NCI-H146 treated with DMSO at 0.1 percent for 48 hours (cell line): ENCODE data around the gene ATE1.

ENCODE experiments used
- DNase-seq: peaks from one replicate; lab custom pipeline; 2025; ENCODE audit not compliant: unreplicated experiment; lab: John Stamatoyannopoulos, UW

The ATE1 gene

DNA sequence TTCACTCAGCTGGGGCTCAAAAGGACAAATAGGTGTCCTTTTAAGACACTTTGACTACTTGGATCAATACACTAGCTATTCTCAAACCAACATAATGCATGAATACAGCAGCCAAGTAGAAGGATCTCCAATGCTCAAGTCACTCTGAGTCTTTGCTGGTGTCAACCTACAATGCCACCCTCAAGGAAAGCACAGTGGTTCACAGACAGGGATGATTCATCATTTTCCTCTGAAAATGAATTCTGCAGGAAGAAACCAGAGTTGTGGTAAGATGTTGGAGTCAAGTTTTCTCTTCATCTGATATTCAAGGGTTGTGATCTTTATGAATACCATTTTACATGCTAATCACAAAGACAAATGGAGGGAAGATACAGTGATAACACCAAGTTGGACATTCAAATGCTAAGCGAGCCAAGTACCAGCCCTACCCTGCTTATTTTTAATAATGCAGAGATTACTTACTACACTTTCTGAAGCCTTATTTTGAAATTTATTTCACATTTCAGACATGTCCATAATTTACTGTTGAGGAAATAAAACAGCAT, 186.5 kb downstream of the ATE1 start:
- DNase-seq = no peak

DNA sequence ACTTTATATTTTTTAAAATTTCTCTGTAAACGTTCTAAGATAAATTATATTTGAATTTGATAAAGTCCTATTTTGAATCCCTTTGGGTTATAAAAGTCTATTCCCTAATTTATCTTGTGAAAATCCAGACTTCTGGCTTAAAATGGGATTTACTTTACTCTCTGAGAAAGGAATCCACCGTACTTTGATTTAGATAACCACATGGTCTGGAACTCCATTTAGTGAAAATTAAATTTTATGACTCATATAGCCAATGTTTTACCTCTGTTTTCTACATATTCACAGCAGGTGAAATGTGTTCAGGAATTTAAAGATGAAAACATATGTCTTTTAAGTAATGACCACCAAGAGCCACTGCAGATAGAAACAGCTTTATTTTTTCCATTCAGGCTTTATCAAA, 187.8 kb downstream of the ATE1 start:
- DNase-seq = no peak

DNA sequence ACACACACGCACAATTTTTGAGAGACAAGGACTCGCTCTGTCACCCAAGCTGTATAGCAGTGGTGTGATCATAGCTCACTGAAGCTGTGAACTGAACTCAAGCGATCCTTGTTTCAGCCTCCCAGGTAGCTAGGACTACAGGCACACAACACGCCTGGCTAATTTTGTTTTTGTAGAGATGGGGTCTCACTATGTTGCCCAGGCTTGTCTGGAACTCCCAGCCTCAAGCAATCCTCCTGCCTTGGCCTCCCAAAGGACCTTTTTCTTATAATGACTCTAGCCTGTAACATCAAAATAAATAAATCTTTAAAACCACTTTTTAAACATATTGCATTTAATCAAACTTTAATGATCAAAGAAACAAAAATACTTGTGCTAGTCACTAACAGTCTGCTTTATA, 188.7 kb downstream of the ATE1 start:
- no peak for DNase-seq

DNA sequence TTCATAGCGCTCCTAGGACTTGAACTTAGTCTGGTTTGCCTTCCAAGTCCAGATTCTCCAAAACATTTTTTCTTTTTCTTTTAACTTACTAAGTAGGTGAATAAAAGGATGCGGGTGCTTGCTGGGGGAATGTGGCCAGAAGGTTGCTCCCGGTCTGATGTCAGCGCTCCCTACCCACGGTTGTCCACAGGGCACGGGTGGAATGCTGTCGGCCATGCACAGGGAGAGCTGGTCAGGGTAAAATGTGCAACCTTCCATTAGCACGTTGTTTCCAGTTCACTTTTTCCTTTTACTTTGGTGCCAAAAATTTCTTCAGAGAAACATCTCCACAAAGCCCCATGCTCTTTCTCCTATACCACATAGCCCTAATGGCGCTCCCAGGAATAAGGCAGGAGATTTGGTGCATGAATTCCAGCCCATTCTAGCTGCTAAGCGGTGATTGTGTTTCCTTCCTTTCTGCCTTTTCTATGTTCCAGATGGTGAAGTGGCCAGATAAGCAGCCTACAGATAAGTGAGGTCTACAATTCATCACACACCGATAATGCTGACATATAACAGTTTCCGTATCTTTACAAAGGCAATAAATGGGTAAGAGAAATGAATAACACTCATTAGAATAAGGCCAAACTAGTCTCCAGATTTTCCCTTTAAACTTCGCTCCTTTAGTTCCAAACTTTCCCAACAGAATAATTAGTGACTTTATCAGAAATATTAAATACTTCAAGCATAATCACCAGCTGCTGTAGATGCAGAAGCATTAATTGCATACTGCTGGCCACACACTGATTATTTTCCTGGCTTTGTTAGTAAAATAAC, 191.3 kb downstream of the ATE1 start:
- DNase-seq = no peak

DNA sequence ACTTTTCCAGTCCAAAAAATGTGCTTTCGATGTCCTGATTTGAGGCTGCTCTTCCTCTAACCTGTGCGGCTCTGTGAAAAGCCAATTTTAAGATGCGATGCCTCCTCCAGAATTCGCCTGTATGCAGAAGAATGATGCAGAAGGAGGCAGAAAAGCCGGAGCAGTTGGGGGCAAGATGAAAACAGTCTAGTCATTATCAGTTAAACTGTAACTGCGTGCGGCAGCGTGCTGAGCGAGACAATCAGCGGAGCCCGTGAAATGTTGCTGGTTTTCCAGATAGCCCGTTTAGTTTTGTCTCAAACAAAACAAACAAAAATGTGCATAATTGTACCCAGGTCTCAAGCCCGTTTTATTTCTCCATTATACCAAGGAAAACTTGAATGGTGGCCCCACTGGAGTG, 192.6 kb downstream of the ATE1 start:
- DNase-seq = no peak

DNA sequence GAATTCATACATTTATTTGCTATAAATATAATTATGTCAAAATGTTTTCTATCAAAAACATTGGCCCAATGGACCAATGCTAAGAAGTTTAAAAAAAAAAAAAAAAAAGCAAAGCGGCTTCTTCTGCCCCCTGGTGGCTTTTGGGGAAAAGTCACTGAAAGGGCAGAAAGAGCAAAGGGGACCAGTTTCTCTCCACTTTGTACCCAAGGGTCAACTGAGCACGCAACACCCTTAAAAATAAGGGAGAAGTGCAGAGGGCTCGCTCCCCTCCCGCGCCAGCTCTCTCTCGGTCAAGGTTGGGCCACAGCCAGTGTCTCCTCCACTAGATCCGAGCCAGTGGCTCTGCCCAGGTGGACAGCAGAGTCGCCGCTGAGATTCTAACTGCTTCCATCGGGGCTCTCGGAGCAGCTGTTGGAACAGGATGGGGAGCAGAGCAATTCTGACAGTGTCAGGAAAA, 193.2 kb downstream of the ATE1 start:
- DNase-seq = peak; percentile 68

DNA sequence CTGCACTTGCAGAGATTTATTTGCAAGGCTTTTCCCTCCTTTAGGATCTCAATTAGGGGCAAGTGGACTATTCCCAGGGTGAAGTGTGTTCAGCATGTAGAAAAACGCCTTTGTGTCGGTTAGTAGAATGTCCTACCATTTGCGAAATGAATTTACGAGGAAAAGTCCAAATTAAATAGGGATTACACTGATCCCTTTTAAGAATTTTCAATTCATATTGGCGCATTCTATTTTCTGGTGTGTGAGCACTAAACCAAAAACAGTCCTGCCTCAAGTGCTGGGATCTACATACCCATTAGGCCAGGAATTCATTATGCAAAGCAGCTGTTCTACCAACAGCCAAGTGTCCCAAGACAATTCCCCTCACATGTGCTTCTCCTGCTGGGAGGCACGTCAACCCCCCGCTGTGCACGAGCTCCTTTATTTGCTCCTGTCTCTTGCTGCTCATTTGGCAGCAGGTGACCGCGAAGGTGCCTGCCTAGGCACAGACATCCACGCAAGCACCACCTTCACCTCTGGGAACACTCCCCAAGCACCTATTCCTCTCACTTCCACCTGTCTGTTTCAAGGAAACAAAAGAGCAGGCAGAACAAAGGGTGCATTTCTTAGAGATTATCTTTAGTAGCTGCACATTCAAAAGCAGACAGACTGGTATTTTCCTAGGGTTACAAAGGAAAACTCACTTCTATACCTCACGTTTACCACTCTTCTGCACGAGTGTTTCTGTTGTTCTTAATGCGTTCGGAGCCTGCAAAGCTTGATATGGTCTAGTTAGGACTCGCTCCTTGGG, 195.0 kb downstream of the ATE1 start:
- peak; percentile 37 for DNase-seq

DNA sequence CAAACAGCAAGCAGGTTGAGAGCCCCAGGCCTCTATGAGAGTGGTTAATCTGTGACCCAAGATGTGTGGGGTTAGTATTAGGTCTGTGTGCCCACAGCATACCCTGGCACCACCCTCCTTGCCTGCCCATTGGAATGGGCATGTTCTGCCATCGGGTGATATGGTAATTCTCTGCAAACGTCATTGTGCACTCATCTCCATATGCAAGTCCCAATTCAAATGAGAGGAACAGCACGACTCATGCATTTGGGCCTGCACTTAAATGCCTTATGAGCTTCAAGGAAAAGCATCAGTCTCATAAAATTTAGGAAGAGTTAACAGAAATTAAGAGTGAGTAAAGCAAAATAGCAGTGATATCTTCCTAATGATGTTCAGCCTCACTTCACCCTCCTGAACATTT, 195.7 kb downstream of the ATE1 start:
- no peak for DNase-seq

DNA sequence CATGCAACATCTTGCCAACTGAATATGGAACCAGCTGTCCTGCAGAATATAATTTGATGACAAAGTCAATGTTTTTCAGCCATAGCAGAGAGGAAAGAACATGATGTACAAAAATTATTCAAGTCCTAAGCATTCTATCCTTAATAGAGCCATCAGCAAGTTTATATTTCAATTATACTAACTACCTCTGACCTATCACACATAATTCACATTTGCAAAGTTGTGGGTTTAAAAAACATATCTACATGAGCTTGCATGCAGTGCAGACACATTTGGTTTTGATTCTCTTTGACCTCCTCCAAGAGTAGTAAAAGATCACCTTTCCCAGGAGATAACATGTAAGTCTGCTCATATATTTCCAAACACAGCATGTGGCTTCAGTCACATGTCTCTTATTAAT, 203.5 kb downstream of the ATE1 start:
- DNase-seq = no peak

DNA sequence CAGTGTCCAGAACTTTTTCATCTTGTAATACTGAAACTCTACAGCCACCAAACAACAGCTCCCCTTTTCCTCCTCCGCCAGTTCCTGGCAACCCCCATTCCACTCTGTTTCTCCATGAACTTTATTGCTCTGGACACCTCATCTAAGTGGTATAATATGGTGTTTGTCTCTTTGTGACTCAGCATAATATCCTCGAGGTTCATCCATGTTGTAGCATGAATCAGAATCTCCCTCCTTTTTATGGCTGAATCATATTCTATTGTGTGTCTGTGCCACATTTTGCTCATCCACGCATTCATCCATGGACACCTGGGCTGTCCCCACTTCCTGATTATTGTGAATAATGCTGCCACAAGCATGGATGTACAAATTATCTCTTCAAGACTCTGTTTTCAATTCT, 205.2 kb downstream of the ATE1 start:
- DNase-seq = no peak

DNA sequence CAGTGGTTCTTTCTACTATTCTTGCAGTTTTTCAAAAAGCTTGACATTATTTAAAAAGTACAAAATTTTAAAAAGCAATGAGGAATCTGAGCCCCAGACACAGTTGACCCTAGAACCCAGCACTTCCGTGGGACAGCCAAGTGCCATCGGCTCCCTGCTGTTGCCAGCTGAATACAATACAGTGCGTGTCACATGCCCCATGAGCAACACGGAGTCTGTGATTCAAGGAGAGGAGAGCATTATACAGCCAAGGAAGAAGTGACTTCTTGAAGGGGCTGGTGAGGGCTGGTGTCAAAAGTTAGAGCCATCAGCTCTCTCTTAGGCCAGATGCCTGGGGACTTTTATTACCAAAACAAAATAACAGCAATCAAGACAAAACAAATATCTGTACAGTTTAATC, 206.6 kb downstream of the ATE1 start:
- DNase-seq = no peak

DNA sequence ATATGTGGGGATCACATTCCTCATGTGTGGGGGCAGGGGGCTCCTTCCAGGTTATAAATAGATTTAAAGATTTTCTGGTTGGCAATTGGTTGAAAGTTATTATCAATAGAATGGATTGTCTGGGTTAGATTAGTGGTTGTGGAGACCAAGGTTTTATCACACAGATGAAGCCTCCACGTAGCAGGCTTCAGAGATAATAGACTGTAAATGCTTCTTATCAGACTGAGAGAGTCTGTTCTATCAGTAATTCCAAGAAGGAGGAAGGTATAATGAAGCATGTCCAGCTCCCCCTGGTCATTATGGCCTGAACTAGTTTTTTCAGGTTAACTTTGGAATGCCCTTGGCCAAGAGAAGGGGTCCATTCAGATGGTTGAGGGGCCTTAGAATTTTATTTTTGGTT, 211.9 kb downstream of the ATE1 start:
- no peak for DNase-seq

DNA sequence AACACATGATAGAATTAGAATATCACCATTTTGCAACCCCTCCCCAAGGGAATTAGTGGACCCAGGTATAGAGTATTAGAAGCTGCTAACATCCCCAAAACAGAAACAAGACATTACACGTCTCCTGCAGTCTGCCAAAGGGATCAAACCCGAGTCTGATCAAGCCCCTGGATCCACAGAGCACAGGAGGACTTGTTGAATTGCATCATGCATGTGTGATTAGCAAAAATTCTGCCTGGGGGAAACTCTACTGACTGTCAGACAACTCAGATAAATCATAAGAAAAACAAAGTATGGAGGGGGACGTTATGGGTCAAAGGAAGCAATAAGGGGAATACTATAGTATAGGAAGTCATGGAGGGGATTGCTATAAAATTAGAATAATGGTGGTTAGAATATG, 212.8 kb downstream of the ATE1 start:
- DNase-seq = no peak

DNA sequence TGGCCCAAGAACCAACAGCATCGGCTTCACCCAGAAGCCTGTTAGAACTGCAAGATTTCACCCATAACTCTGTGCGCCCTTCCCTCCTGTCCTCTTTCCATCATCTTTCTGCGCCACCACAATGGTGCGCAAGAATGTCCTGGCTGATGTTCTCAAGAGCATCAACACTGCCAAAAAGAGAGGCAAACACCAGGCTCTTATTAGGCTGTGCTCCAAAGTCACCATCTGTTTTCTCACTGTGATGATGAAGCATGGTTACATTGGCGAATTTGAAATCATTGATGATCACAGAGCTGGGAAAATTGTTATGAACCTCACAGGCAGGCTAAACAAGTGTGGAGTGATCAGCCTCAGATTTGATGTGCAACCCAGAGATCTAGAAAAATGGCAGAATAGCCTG, 214.3 kb downstream of the ATE1 start:
- no peak for DNase-seq

DNA sequence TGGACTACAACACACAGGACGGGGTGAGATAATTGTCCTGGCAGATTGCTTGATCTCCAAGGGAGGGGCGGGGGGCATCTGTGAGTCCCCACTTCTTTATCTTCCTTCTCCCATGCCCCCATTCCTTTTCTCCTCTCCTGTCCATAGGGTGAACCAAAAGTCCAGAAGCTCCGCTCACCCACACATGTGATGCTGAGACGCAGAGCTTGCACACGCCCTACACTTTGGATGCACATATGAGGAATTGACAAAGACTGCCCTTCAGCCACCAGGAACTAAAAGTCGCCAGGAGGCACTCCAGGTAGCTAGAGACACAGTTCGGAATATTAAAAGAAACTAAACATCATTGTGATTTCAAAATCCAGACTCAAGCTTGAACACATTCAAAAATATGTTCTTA, 216.9 kb downstream of the ATE1 start:
- no peak for DNase-seq

DNA sequence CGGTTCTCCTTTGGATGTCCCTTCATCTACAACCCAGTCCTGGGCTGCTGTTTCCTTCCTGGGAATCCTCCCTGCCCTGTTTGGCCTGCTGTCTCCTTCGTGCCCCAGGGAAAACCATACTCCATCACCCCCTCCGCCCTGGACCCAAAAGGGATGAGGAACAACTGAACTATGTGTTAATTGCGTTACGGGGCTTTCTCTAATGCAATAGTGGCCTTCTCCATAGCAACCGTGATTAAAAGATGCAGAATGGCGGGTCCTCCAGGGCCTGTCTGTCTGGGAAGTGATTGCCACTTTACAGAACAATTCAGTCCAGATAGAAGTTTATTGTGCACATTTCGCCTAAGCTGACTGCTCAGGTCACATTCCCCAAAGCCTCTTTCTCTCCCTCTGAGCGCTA, 217.6 kb downstream of the ATE1 start:
- DNase-seq = no peak

DNA sequence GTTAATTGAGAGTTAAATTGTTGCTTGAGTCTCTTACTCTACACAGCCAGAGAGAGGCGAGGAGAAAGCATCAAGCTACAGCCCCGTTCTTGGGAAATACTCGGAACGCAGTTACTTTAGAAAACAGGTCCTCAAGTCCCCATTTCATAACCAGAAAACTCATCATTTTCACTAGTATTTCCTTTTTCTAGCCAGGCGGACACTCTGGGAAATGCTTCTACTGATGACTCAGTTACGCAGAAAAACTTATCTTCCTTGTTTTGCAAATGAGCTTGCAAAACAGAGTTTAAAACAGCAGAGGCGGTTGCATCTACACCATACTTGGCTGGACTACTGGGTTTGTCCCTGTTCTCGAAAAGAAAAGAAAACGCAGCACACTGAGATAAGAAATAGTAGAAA, 218.2 kb downstream of the ATE1 start:
- no peak for DNase-seq

DNA sequence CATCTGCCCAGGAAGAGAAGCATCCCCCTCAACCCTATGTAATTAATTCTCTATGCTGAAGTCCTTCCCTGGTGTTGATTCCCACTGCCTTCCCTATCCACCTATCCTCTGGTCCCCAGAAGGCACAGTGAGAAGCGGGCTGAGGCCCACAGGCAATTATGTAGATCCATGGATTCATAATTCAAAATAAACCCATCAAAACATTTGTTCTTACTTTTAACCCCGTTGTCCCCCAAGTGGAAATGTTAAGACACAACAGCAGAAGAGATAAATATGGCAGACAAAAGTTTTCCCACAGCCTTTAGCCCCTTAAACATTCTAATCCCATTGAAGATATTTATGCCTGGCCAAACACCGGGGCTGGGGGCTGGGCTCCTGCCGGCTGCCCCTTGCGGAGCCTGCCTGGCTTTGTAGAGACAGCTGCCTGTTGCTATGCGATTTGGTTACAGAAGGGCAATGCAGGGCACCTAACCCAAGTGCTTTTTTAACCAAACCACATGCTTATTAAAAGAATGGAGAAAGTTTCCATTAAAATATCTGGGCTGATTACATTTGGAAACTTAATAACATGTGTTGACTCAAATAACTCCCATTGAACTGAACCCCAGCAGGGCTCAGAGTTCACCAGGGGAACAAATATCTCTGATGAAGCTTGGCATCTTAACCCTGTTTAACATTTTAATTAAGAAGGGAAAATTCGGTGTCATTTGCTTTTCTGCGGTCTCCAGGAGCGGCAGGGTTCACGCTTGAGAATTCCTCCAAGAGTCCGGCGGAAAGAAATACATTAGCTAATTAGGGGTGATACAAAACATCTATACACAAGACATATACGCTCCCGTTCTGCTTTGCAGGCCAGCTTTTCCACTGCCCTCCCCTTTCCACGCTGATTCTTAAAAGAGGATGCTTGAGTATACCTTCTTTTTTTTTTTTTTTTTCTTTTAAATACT, 218.8 kb downstream of the ATE1 start:
- DNase-seq = peak; percentile 35

DNA sequence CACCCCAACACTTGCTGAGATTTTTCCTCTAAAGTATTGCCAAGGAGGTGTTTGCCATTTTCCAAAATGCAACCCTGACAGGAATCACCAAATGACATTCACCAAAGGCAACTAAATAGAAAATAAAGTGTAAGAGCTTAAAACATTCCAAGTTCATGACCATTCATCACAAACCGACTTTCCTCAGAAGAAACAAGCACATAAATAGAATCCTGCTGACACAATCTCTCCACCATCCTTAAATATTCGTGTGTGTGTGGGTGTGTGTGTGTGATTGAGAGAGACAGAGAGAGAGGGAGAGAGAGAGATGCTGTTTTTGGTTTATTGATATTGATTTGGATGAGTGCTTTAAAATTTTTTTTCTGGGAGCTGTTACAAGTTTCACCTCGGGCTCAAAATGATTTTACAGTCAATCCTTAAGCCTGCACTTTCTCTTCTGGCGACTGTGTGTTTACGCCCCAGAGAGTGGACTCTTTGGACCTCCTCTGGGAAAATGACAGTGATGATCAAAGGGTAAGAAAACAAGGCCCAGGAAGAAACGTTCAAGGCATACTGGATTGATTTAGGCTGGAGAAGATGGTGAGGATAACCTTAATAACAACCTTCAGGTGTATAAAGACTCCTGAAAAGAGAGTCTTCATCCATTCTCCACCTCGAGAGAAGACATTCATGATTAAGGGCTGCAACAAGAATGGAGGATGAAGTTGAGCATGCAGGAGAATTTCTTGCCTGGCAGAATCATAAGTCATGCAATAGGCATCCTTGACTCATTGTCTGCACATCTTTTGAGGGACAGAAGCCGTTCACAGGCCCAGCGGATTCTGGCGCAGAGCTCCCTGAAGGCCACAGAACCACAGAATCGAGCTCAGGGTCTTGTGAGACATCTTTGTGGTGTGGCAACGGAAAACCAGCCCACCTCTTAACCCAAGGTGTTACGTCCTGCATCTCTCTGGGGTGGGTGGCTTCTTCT, 225.2 kb downstream of the ATE1 start:
- DNase-seq = no peak

DNA sequence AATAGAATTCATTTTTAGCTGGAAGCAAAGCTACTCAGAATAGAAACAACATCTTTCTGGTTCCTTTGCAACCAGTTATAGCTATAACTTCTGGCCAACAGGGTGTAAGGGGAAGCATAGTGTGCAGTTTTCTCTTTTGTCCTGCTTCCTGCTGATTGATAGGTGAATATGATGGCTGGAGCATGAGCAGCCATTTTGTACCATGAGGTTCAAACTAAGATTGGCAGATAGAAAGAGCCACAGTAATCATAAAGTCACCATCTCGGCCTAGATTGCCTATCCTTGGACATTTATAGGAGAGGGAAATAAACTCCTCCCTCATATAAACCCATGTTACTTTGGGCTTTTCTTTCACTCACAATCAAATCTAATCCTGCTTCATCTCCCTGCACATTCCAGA, 227.4 kb downstream of the ATE1 start:
- no peak for DNase-seq
